Measurements from ENCODE around the gene CTAGE8.
"Not testable (repeated sequence)": the region's sequence is repeated elsewhere in the genome, so short reads cannot be mapped to it uniquely, and the experiment has no call there.

CTAGE8 gene

GRCh38 chr7:144255471-144255897 is 13.6 kb downstream of the CTAGE8 start:
- DNase-seq (ENCODE audit: low read depth), result no peak

- not testable (repeated sequence) for DNase-seq (ENCODE audit: low read depth)
Measured at GRCh38 chr7:144252307-144252706, 16.8 kb downstream of the CTAGE8 start.

- DNase-seq (ENCODE audit: low read depth), result not testable (repeated sequence)
Measured at GRCh38 chr7:144247674-144248330, 21.3 kb downstream of the CTAGE8 start.

GRCh38 chr7:144246967-144247366 is 22.1 kb downstream of the CTAGE8 start:
- DNase-seq (ENCODE audit: low read depth), result not testable (repeated sequence)

DNA sequence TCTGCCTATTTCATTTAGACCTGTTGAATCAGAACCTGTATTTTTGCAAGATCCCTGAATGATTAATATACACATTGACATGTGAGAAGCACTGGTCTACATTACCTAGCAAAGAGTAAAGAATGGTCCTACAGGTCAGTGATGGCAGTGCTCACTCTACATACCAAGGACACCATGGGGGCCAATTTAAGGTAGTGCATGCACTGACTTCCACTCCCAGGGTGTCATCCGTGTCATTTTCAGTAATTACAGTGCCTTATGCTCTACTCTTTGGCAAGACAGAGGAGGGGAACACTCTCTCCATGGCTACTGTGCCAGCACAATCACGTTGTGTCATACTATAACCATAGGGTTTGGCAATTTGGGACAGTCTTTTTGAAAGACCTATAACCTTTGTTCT is 23.7 kb downstream of the CTAGE8 start:
- DNase-seq (ENCODE audit: low read depth), result not testable (repeated sequence)

DNA sequence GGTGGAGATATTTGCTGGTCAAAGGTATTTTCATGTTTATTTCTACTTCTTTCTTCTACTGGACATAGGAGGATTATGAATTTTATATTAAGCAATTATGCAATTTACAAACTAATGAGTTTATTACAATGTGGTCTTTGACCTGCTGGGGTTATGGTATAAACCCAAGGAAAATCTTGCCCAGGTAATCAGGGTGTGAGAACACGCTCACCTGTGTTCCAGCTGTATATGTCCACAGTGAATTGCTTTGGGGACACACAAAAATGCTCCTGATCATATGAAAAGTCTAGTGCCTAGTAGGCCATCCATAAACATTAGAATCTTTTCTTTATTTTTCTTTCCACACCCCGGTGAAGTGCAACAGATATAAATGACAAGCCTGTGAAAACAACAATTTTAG is 29.7 kb downstream of the CTAGE8 start, which contains the start of gene OR2A42:
TSS of gene OR2A42 (minus strand) at position 241 of the 400 bp plus-strand sequence. CDS start 6,762 bp downstream, outside the sequence.
- not testable (repeated sequence) for DNase-seq (ENCODE audit: low read depth)

DNA sequence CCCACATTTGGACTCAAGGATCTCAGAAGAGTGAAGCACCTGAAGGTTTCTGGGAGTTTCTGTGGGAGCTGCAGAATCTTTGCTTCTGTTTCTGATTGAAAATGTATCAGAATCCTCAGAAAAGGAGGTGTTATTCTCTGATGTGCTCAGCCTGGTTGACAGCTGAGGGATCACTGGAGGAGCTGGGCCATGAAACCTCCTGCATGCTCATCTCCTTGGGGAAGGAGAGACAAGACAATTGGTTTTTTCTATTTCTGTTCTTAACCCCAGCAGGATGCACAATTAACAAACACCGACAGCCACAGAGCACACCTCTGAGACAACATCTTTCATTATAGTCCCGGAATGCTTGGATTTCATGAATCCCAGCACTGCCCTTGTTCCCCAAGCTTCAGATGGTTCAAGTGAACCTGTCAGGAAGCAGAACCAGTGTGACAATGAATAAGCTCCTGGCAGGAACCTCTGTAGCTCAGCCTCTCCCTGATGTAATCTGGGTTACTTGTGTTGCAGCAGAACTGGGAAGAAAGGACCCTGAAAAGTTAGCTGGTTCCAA is 30.5 kb downstream of the CTAGE8 start:
- not testable (repeated sequence) for DNase-seq (ENCODE audit: low read depth)

- DNase-seq (ENCODE audit: low read depth), result not testable (repeated sequence)
Measured at GRCh38 chr7:144233039-144233438, 36.0 kb downstream of the CTAGE8 start.

- not testable (repeated sequence) for DNase-seq (ENCODE audit: low read depth)
Measured at GRCh38 chr7:144231027-144231426, 38.1 kb downstream of the CTAGE8 start.

DNA sequence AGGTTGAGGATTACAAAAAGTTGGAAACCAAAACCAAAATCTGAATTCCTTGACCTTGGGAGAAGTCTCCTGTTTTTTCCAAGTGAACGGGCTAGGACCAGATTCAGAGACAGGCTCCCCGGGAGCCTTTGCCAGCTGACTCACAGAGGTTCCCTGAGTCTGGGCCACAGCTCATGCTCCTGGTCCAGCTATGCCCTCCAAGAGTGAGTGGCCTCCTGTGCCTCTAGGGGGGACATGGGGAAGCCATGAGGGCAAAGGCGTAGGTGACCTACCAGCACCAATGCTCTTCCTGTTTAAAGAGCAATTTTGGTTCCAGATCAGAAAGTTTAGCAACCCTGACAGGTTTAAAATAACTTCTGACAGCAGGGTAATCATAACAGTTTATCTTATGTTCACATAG is 40.3 kb downstream of the CTAGE8 start:
- DNase-seq (ENCODE audit: low read depth), result not testable (repeated sequence)

- not testable (repeated sequence) for DNase-seq (ENCODE audit: low read depth)
Measured at GRCh38 chr7:144226866-144227265, 42.2 kb downstream of the CTAGE8 start.

- not testable (repeated sequence) for DNase-seq (ENCODE audit: low read depth)
Measured at GRCh38 chr7:144223675-144224074, 45.4 kb downstream of the CTAGE8 start.

DNA sequence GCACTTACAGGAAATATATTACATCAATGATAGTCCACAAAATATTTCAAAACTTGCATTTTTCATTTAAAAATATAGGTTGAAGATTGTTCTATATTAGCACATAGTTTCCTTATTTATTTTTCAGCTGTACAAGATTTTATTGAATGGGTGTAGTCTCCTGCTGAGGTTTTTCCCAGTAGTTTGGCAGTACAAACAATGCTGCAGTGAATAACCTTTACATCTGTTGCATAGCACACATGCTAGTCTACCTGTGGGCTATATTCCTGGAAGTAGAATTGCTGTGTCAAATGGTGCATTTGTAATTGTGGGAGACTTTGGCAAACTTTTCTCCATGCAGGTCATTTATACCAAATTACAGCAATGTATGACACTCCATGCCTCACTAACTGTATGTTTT is 48.6 kb downstream of the CTAGE8 start:
- DNase-seq (ENCODE audit: low read depth), result not testable (repeated sequence)

DNA sequence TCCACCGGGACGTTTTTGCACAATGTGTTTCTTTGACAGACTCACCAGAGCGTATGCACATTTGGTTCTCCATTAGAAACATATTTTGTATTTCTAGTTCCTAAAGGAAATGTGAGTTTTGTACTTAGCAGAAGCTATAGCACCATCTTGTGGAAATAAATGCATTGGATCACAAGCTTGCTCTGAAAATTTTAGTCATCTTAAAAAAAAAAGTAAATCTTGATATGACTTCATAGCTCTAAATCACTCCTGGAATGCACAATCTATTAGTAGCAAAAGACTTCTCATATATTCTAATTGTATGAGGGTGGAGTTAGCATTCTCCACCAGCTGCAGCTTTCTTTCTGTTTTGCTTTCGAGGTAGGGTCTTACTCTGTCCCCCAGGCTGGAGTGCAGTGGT is 49.9 kb downstream of the CTAGE8 start:
- DNase-seq (ENCODE audit: low read depth), result not testable (repeated sequence)

DNA sequence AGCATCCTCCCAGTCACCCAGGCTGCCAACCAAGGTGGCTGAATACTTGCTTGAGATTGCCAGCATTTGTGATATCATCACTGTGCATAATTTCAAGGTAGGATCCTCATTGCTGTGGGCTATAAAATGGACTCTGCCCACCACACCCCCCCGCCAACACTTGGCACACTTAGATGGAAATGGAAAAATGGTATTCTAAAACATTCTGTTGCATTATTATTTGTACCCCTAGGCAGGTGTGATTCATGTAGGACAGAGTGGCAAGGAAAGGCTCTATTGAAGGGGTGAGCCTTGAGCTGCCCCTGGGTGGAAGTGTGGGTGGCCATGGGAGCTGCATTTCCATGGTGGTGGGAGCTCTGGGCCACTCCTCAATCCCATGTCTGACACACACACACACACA is 50.5 kb downstream of the CTAGE8 start:
- DNase-seq (ENCODE audit: low read depth), result not testable (repeated sequence)

GRCh38 chr7:144217200-144217599 is 51.9 kb downstream of the CTAGE8 start:
- DNase-seq (ENCODE audit: low read depth), result not testable (repeated sequence)
